Fibroblast of pulmonary artery (primary cell): ENCODE results near the gene SNRPB2.

Source experiments
- DNase-seq: peaks from one replicate; pipeline ENCODE4 v3.0.0-alpha.2; 2010; ENCODE audit warnings: low read depth
- H3K4me3 ChIP-seq: replicated peaks from 2 replicates; pipeline ENCODE4 v1.5.1; 2011; ENCODE audit warnings: low read depth, mild to moderate bottlenecking, control low read depth, low read length, moderate library complexity
- TF ChIP-seq, protein P1 (sequence below): IDR thresholded peaks from 2 replicates; pipeline ENCODE4 v1.5.1; 2011; ENCODE audit warnings: mild to moderate bottlenecking, control low read depth, low read length, inconsistent platforms; ENCODE audit errors: missing control alignments

SNRPB2 gene

DNA sequence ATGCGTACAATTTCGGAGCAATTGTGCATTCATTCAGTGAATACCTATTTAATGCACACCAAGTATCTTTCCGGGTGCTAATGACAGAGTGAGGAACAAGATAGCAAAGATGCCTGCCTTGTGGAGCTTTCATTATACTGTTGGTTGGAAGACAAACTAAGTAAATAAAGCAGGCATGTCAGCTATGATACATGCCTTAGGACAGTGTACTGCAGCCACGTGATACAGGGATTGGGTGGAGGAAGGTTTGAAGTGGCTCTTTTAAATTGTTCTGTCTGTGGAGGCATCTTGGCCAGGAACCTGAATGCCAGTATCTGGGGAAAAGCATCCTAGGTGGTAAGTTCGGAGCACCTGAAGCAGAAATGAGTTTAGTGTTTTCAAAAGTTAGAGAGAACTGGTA lies 15.4 kb downstream of the SNRPB2 start:
- no peak for DNase-seq
- TF ChIP-seq, protein P1, sequence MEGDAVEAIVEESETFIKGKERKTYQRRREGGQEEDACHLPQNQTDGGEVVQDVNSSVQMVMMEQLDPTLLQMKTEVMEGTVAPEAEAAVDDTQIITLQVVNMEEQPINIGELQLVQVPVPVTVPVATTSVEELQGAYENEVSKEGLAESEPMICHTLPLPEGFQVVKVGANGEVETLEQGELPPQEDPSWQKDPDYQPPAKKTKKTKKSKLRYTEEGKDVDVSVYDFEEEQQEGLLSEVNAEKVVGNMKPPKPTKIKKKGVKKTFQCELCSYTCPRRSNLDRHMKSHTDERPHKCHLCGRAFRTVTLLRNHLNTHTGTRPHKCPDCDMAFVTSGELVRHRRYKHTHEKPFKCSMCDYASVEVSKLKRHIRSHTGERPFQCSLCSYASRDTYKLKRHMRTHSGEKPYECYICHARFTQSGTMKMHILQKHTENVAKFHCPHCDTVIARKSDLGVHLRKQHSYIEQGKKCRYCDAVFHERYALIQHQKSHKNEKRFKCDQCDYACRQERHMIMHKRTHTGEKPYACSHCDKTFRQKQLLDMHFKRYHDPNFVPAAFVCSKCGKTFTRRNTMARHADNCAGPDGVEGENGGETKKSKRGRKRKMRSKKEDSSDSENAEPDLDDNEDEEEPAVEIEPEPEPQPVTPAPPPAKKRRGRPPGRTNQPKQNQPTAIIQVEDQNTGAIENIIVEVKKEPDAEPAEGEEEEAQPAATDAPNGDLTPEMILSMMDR, result no peak
- no peak overlapping the region for H3K4me3 ChIP-seq

DNA sequence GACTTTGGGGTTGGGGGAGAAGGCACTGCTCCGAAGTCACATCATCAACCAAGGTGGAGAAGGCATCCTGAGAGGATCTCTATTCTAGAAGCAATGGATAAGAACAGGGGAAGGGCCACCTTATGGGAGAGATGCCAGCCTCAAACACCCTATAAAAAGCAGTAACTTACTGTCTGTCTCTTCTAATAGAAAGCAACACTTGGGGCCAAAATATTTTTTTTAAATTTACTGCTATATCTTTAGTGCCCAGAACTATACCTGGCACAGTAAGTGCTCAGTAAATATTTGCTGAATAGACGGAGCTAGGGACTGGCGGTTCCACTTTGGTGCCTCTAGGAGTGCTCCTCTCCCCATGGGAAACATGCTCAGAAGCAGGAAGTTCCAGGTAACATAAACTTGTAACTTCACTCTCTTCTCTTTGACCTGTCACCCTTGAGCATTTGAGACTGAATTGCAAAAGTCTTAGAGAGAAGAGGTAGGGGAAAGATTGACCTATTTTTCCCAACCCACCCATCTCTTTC lies 17.5 kb downstream of the SNRPB2 start:
- TF ChIP-seq, protein P1, result no peak
- DNase-seq, result no peak
- no peak overlapping the region for H3K4me3 ChIP-seq

DNA sequence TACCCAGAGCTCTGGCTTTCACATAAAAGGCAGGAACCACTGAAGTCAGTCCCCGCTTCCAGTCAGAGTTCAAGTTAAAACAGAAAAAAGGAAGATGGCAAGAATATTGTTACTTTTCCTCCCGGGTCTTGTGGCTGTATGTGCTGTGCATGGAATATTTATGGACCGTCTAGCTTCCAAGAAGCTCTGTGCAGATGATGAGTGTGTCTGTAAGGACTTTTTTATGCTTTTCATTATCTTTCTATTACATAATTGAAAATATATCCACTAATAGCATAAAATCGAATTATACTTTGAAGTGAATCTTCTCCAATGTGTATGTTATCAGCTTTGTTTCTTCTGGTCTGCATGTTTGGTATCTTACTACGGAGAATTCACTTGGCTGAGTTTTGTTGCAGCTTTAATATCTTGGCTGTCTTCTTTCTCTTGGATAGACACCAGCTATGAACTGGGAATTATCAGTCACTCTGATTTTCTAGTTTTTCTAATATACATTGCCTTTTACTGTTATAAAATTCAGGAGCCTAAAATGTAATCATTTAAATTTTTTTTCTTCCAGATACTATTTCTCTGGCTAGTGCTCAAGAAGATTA lies 18.6 kb downstream of the SNRPB2 start, which contains the start of gene OTOR:
Gene OTOR (plus strand): TSS at position 51 of the 593 bp plus-strand sequence. CDS start 44 bp downstream, at position 95.
- TF ChIP-seq, protein P1, result no peak
- DNase-seq, result no peak
- no peak within 1 kb of the TSS for H3K4me3 ChIP-seq

DNA sequence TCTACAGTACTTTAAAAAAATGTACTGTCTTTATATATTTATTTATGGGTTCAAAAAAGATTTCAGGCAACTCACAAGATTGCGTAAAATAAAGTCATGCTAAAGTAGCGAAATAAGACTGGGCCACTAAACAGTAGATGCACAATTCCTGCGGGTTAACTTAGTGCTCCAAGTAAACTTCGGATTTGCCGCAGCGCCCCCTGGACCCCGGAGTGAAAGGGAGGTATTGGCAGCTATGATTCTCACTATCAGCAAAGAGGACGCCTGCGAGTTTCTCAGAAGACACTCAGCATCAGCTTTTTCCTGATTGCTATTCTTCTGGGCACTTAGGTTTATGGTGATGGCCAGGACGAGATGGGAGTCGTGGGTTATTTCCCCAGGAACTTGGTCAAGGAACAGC lies 19.7 kb downstream of the SNRPB2 start:
- H3K4me3 ChIP-seq, result no peak overlapping the region
- no peak for DNase-seq
- TF ChIP-seq, protein P1, result no peak

DNA sequence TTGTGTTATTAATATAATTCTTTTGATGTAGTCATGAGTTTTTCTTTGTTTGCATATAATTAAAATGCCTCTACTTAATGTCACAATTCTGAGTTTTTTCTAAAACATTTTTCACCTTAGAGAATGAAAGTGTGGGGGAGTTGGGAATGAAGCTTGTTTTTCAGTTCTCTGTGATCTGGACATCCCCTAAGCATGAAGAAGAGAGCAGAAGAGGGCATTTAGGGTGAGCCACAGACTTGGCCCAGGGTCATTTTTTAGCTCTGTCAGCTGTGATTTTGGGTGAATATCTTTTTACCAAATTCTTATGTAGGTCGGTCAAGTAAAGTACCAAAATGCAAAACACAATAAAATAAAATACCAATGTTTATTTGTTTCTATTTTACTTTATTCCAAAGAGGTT lies 22.3 kb downstream of the SNRPB2 start:
- TF ChIP-seq, protein P1, result no peak
- DNase-seq, result no peak
- no peak overlapping the region for H3K4me3 ChIP-seq

DNA sequence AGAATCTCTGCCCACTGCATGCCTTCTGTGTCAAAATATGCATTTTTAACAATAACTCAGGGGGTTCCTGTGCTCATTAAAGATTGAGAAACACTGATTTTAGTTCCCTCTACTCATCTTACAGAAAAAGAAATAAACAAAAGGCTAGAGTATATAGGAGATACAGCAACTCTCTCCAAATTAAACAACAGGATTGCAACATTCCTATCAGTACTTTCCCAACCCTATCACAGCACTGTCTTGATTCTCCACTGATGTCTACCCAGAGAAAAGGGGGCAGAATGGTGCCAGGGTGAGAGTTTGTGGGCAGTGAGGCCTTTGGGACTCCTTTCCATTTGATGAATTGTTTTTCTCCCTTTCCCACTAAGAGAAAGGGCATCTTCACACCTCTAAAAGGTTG lies 23.1 kb downstream of the SNRPB2 start:
- no peak overlapping the region for H3K4me3 ChIP-seq
- TF ChIP-seq, protein P1, result no peak
- no peak for DNase-seq
